ENCODE results near the gene PEAR1. TPM values are rescaled to one million over a fixed set of nuclear protein-coding genes. Genes with fewer than 3 reads are reported as not detected.
"Not testable (repeated sequence)": the region's sequence is repeated elsewhere in the genome, so short reads cannot be mapped to it uniquely, and the experiment has no call there.

The PEAR1 gene
- total RNA-seq, 2 donors from 2014 or later = 7.9 to 12.5 TPM

DNA sequence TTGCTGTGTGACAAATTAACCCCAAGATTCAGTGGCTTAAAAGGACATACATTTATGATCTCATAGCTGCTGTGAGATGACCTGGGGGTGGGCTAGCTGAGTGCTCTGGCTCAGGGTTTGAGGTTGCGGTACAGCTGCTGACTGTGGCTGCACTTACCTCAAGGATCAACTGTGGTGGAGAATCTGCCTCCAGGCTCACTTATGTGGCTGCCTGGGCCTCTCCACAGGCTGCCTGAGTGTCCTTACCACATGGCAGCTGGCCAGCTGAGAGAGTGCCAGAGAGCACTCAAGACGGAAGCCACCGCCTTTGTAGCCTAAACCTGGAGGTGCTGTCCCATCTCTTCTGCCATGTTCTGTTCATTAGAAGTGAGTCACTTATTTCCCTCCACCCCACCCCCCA lies 32.7 kb downstream of the PEAR1 start:
- H3K27ac ChIP-seq = no peak overlapping the region
- no peak for DNase-seq (ENCODE audit: low spot score)
- no peak for TF ChIP-seq CTCF (IDR thresholded peaks at IDR 0.05)
- no peaks in the 10 kb centered on the region for H3K9me3 ChIP-seq
- no peaks in the 10 kb centered on the region for H3K36me3 ChIP-seq
- H3K4me3 ChIP-seq = no peak overlapping the region
- H3K4me1 ChIP-seq = peaks cover 0 to 25% of the 10 kb centered on the region in 2 donors
- H3K27me3 ChIP-seq = peaks cover 20 to 22% of the 10 kb centered on the region in 2 donors

- not testable (repeated sequence) for H3K4me3 ChIP-seq; H3K36me3 ChIP-seq; H3K27ac ChIP-seq; H3K9me3 ChIP-seq; DNase-seq (ENCODE audit: low spot score)
- H3K4me1 ChIP-seq = peaks cover 0 to 30% of the 10 kb centered on the region in 2 donors
- H3K27me3 ChIP-seq = peaks cover 20 to 22% of the 10 kb centered on the region in 2 donors
These were observed 33.2 kb downstream of the PEAR1 start for GRCh38 chr1:156926695-156927094.

DNA sequence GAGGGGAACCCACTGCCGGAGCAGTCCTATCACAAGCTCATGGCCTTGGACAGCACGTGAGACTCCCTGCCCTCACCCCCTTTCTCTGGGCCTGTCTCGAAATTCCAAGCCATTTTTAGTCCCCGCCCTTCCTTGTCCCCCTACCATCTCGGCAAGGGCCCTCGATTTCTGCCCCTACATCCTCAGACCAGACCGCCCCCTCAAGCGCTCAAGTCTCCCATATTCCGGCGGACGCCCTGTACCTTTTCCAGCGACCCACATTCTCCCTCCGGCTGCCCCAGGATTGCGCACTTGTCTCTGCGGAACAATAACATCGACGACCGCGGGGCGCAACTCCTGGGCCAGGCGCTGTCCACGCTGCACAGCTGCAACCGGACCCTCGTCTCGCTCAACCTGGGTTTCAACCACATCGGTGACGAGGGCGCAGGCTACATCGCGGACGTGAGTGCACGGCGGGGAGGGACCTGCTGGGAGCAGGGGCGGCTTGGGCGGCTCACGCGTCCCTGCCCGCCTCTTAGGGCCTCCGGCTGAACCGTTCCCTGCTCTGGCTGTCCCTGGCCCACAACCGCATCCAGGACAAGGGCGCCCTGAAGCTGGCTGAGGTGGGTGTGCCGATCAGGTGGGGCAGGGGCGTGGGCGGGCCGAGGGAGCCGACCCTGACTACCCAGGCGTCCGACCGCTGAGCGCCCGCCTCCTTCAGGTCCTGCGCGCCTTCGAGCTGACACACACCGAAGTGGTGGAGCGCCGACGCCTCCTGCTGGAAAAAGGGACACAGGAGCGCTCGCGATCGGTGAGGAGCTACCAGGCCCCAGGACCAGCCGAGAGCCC lies 33.9 kb downstream of the PEAR1 start:
- H3K27me3 ChIP-seq = peaks cover 20 to 22% of the 10 kb centered on the region in 2 donors
- H3K4me1 ChIP-seq = peaks cover 0 to 33% of the 10 kb centered on the region in 2 donors
- no peaks in the 10 kb centered on the region for H3K9me3 ChIP-seq
- H3K4me3 ChIP-seq = peak overlapping the region in 1 of 2 donors; percentile 40
- DNase-seq (ENCODE audit: low spot score) = peak; percentile 73
- no peaks in the 10 kb centered on the region for H3K36me3 ChIP-seq
- TF ChIP-seq CTCF (IDR thresholded peaks at IDR 0.05) = peak; percentile 51 to 77
- no peak overlapping the region for H3K27ac ChIP-seq

DNA sequence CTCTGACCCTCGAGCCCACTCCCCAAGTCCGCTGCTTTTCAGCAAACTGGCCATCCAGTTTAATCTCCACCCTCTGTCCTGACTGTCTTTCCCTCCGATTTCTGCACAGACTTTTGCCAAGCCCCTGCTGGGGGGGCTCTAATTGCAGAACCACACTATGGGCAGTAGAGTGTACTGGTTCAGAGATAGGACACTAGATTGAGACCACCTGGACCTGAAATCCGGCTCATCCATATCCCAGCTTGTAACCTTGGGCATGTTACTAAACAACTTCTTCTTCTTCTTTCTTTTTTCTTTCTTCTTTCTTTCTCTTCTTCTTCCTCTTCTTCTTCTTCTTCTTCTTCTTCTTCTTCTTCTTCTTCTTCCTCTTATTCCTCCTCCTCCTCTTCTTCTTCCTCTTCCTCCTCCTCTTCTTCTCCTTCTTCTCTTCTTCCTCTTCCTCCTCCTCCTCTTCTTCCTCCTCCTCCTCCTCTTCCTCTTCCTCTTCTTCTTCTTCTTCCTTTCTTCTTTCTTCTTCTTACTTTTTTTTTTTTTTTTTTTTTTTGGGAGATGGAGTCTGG lies 34.6 kb downstream of the PEAR1 start:
- Histone ChIP-seq H3K27ac (no peak overlapping the region), H3K36me3 (no peaks in the 10 kb centered on the region), H3K9me3 (no peaks in the 10 kb centered on the region), H3K27me3 (peaks cover 19 to 20% of the 10 kb centered on the region in 2 donors), H3K4me3 (peak overlapping the region in 1 of 2 donors; percentile 40), H3K4me1 (peaks cover 0 to 31% of the 10 kb centered on the region in 2 donors)
- peak in 1 of 2 donors; percentile 0 for TF ChIP-seq CTCF (IDR thresholded peaks at IDR 0.05)
- DNase-seq (ENCODE audit: low spot score) = no peak

- H3K4me1 ChIP-seq = peaks cover 0 to 19% of the 10 kb centered on the region in 2 donors
- no peak for TF ChIP-seq CTCF (IDR thresholded peaks at IDR 0.05)
These were observed 36.2 kb downstream of the PEAR1 start for GRCh38 chr1:156929596-156930238.

GRCh38 chr1:156930483-156930882 lies 37.0 kb downstream of the PEAR1 start:
- H3K9me3 ChIP-seq = no peaks in the 10 kb centered on the region
- H3K4me3 ChIP-seq = no peak overlapping the region
- no peak overlapping the region for H3K27ac ChIP-seq
- TF ChIP-seq CTCF (IDR thresholded peaks at IDR 0.05) = no peak
- peaks cover 0 to 19% of the 10 kb centered on the region in 2 donors for H3K4me1 ChIP-seq
- peaks cover 0 to 9% of the 10 kb centered on the region in 2 donors for H3K27me3 ChIP-seq
- no peak for DNase-seq (ENCODE audit: low spot score)
- no peaks in the 10 kb centered on the region for H3K36me3 ChIP-seq

More at GRCh38 chr1:156929596-156930238, 36.2 kb downstream of the PEAR1 start:
- peaks cover 4 to 13% of the 10 kb centered on the region in 2 donors for H3K27me3 ChIP-seq
- no peak for DNase-seq (ENCODE audit: low spot score)
- H3K9me3 ChIP-seq = no peaks in the 10 kb centered on the region
- no peak overlapping the region for H3K27ac ChIP-seq
- H3K36me3 ChIP-seq = no peaks in the 10 kb centered on the region
- no peak overlapping the region for H3K4me3 ChIP-seq
